Glomerular visceral epithelial cell (primary cell): Measurements from ENCODE around the gene TCF3.
A peak's percentile ranks its signal among the peaks of the same experiment; 100 is the strongest.

Source experiments
- DNase-seq: peaks from one replicate; pipeline ENCODE4 v3.0.0-alpha.2; 2016; ENCODE audit errors: extremely low spot score

Gene TCF3

DNA sequence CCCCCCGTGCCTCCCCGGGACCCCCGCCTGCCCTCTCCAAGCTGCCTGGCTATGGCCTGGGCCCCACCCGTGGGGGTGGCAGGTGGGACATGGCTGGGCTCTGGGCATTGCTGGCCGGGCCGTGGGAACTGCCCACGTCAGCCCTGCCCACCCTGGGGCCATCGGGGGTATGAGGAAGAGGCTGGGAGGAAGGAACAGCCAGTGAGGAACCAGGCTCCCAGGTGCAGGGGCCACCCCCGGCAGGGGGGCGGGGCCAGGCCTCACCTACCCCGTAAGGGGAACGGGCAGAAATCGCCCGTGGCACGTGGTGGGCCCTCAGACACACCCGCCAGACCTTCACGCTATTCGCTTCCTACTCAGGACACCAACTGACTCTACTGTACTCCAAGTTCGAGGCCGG, 22.4 kb downstream of the TCF3 start:
- DNase-seq, result no peak

GRCh38 chr19:1629256-1629808, 23.1 kb downstream of the TCF3 start:
- no peak for DNase-seq

GRCh38 chr19:1627194-1627593, 25.2 kb downstream of the TCF3 start:
- no peak for DNase-seq

DNA sequence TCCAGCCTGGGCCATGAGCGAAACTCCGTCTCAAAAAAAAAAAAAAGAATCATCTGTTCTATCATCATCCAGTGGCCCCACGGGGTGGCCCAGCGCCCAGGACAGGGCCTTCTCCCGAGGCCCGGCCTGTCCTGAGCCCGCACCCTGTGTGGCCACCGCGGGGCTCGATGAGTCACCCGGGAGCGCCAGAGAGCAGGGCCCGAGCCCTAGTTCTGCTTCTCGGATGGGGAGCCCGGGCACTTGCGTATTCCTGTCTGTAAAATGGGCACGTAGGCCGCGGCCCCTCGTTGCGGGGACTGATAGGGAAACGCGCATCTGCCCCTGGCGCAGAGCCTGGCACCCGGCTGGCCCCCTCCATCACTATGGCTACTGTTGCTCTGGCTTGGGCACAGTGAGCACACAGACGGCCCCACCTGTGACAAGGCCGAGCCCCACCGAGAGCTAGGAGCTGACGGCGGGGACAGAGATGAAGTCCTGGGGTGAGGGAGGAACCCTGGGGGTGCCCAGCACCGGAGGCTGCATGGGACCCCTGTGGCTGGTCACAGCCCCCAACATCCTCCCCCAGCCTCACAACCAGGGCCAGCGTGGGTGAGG, 25.9 kb downstream of the TCF3 start:
- DNase-seq, result no peak

- DNase-seq, result peak; percentile 24
Measured at GRCh38 chr19:1624458-1624857, 28.0 kb downstream of the TCF3 start.

GRCh38 chr19:1622541-1622940, 29.9 kb downstream of the TCF3 start:
- no peak for DNase-seq

DNA sequence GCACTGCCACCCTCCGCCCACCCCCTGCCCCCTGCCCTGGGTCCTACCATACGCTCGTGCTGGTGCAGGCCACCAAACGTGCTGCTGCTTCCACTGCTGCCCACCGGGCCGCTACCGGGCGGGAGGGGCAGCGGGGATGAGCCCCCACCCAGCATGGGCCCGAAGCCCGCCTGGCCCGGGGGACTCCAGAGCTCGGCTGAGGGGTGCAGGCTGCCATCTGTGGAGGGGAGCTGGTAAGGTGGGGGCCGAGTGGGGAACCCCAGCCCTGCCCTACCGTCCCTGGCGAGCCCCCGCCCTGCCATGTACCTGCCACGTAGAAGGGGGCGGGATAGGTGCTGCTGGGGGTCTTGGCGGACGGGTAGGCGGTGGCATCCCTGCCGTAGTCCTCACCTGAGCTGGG, 30.4 kb downstream of the TCF3 start:
- no peak for DNase-seq

DNA sequence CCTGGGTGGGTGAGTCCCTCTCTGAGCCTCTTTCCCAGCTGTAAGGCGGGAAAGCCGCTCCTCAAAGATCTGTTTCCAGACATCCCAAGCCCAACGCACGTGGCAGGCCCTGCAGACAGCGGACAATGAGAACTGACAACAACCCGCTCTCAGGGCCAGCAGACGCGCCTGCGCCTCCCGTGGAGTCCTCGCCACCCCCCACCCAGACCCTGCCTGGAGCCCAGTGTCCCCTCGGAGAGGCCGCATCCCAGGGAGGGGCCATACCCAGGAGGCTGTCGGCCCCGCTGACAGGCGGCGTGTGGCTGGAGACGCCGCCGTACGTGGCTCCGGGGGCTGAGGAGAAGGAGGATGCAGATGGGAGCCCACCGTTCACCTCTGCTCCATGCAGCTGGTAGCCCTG, 30.8 kb downstream of the TCF3 start:
- DNase-seq, result no peak

DNA sequence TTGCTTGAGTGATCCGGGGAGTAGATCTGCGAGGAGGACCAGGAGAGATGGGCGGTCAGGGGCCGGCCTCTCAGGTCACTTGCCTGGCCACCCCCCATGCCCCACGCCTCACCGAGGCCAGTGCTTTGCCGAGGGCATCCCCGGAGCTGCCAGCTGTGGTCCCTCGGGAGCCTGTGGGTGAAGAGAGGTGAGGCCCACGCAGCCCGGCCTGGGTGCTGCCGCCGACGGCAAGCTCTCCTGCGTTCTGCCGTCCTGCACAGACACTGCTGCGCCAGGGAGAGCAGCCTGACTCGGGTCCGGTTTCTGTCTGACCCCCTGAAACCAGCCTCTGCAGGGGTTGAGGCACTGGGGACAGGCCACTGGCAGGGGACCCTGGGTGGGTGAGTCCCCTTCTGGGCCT, 31.4 kb downstream of the TCF3 start:
- DNase-seq, result no peak

DNA sequence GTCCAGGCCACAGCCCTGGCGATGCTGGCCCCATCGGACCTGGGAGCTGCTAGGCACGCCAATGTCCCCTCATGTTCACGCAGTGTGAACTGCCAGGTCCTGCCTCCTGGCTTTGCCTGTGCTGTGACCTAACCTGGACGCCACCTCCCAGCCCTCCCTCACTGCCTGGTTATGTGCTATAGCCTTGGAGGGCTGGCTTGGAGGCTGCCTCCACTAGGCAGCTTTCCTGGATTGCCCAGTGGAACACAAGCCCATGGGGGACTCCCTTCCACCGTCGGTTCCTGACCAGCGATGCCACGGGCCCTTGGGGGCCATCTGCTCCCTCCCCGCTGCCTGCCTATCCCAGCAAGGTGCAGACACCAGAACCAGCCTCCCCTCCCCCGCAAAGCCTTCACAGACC, 31.9 kb downstream of the TCF3 start:
- DNase-seq, result no peak

DNA sequence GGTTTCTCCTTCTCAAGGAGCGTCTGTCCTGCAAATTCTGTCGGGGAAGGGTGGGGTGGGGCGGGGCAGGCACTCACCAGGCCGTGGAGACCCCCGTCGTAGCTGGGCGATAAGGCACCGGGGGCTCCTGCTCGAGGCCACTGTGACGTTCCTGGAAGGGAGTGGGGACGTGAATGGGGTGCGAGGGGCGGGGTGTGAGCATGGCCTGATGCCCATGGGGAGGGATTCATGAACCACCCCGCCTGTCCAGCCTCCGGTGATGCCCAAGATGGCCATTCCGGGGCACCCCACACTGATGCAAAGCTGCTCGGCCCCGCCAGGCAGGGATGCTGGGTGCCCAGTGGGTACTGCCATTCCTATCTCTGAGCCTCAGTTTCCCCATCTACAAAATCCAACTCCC, 32.7 kb downstream of the TCF3 start:
- no peak for DNase-seq

DNA sequence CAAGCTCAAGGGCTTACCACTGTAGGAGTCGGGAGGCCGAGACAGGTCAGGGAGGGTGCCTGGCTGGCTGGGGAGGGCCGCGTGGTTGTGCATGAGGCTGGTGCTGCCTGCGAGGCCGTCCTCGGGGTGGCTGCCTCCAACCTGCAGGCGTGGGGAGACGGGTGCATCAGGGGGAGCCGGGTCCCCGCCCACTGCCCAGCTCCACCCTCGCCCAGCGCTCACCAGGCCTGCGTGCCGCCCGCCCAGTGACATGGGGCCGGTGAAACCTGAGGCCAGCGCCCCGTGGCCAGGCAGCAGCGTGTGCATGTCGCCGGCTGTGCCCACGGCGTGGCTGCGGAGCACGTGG, 33.3 kb downstream of the TCF3 start:
- no peak for DNase-seq

DNA sequence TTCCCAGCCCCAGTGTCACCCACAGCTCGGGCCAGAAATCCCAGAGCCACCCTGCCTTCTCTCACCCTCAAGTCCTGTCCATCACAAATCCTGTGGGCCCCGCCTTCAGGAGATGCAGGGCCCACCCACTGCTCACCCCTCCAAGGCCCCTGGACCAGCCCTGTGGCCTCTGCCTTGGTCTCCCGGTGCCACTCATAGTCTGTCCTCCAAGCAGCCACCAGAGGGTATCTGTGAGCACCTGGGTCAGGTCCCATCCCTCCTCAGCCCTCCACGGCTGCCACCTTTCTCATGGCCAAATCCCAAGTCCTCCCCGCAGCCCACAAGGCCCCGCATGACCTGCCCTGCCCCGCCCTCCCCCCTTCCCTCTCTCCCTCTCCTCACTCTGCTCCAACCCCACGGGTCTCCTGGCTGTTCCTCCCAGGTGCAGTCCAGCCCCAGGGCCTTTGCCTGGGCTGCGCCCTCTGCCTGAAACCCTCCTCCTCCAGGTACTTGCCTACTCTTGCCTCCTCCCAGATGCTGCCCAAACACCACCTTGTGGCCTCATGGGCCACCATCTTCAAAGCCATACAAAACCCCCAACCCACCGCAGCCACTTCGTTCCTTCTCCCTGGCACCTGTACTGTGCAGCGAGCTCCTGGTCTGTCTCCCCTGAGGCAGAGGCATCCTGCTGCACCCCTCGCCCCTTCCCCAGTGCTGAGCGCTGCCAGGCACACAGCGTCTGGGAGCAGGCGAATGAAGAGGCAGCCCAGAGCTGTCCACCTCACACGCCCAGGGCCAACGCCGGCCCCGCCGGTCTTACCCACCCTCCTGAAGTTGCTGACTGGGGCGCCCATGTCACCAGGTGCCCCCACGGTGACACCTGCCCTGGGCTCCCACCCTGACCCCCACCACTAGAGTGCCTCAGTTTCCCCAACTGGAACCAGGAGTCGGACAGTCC, 34.0 kb downstream of the TCF3 start:
- DNase-seq, result peak; percentile 47

GRCh38 chr19:1616875-1617274, 35.5 kb downstream of the TCF3 start:
- no peak for DNase-seq

GRCh38 chr19:1616396-1616795, 36.0 kb downstream of the TCF3 start:
- DNase-seq, result no peak

GRCh38 chr19:1615156-1615765, 37.2 kb downstream of the TCF3 start:
- no peak for DNase-seq

- no peak for DNase-seq
Measured at GRCh38 chr19:1613808-1614570, 38.4 kb downstream of the TCF3 start.

DNA sequence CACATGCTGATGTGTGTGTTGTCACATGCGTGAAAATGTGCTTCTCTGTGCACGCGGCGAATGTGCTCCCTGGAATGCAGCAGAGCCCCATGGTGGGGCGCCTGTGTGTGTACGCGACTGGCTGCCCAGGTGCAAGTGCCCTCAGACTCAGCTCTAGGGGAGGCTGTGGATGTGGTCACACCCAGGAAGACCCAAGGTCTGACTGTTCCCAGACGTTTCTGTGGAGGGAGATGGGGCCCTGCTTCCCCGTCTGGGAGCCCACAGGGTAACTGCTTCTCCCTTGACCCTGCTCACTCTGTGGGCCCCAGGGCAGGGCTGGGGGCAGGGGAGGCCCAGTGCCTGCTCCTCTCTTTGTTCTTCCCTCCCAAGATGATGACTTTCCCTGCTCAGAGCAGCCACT, 39.3 kb downstream of the TCF3 start:
- no peak for DNase-seq

- DNase-seq, result no peak
Measured at GRCh38 chr19:1612114-1613086, 40.0 kb downstream of the TCF3 start.

DNA sequence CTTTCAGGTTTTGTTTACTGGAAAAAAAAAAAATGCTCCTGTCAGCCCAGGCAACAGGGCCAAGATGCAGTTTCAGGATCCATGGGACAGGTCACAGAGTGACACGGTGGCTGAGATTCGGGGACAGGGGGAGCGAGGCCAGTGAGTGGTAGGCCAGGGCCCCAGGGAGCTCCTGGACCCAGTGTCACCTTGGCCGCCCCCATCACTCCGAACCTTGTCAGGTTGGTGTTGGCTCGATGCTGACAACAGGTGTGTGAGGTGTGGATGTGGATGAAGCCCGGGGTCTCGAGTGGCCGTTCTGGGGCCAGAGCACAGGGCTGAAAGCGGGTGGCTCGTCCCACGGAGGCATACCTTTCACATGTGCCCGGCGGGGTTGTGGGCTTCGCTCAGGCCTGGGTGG, 41.1 kb downstream of the TCF3 start:
- no peak for DNase-seq

- no peak for DNase-seq
Measured at GRCh38 chr19:1610579-1610978, 41.8 kb downstream of the TCF3 start.
